Adrenal gland (tissue), 12 donors: ENCODE measurements around the gene LSM12. TPM values are rescaled to one million over a fixed set of nuclear protein-coding genes. Genes with fewer than 3 reads are reported as not detected.

Experiments
- DNase-seq, 7 donors: peaks; one replicate each; pipeline ENCODE4 v3.0.0-alpha.2; 2019 to 2020
- H3K27ac ChIP-seq, 5 donors: fragments of 200-600 bp; sonication (generic) in 4 of 5; 1 replicate in 3 of 5; 2 replicates in 2 of 5; pipeline versions ENCODE4 v1.5.1 to v1.8.0; 2016 to 2020; ENCODE audit warnings: mild to moderate bottlenecking in 1 of 5
- H3K27me3 ChIP-seq: fragments of 200-600 bp; 2 replicates; pipeline ENCODE4 v1.8.0; 2021
- H3K36me3 ChIP-seq, 2 donors: fragments of 200-600 bp; replicated peaks in 1 of 2; 1 replicate in 1 of 2; 2 replicates in 1 of 2; pipeline versions ENCODE4 v1.5.1 to v1.8.0; 2018 to 2022
- H3K4me1 ChIP-seq, 2 donors: fragments of 200-600 bp; replicated peaks in 1 of 2; 1 replicate in 1 of 2; 2 replicates in 1 of 2; pipeline versions ENCODE4 v1.5.1 to v1.8.0; 2018 to 2021
- H3K4me3 ChIP-seq, 4 donors: fragments of 200-600 bp; sonication (generic) in 3 of 4; one replicate each; pipeline ENCODE4 v1.5.1; 2016 to 2018
- H3K9me3 ChIP-seq, 3 donors: fragments of 200-600 bp; sonication (generic) in 1 of 3; replicated peaks in 1 of 3; 1 replicate in 2 of 3; 2 replicates in 1 of 3; pipeline versions ENCODE4 v1.5.1 to v1.8.0; 2016 to 2021
- POLR2A ChIP-seq, 2 donors: fragments of 450-650 bp; IDR thresholded peaks; one replicate each; pipeline ENCODE4 v1.6.1; 2017; ENCODE audit warnings: antibody characterized with exemption in 2 of 2, mild to moderate bottlenecking in 2 of 2, moderate library complexity in 1 of 2
- WGBS, 4 donors: extraction: QIAGEN DNeasy Blood & Tissue Kit in 2 of 4; methylation state at CpG; one replicate each; pipeline versions ENCODE4 v1.1.5 to v1.1.7; 2013 to 2017; 5-methylcytosine and 5-hydroxymethylcytosine counted together
- intact Hi-C, 2 donors: fragments of 100-400 bp; cut with DNase I; formaldehyde crosslinking; loops; one replicate each; pipeline versions ENCODE4 v1.14.1 to v1.15.0; 2022 to 2023
- polyA plus RNA-seq, 3 donors: library from polyadenylated mRNA; stranded (reverse); fragments of 200-250 nt in 2 of 3; fragments of 350-450 nt in 1 of 3; fragmentation: Illumina TruSeq in 1 of 3; extraction: RNeasy Lipid Tissue Mini Kit (QIAGEN cat#74804) in 1 of 3; gene quantifications; one replicate each; pipeline ENCODE4 v1.2.3, GENCODE V29; 2013 to 2014
- total RNA-seq, 9 donors: library from RNA; depleted of rRNA in 4 of 9; stranded (reverse); fragments of >200 nt in 4 of 9; fragments of 120-200 nt in 1 of 9; fragmentation: NEBNext Ultra II Directional in 1 of 9; extraction: Animal tissue kit (Norgen Biotek cat#: 25700) in 1 of 9; gene quantifications; one replicate each; pipeline versions ENCODE4 v1.1.0 to v1.2.4, GENCODE V29; 2013 to 2023
- TF ChIP-seq, protein P1 (sequence below), 6 experiments: fragments of 450-650 bp in 4 of 6; fragments of 200-600 bp in 2 of 6; sonication (generic) in 1 of 6; IDR thresholded peaks; 1 replicate in 5 of 6; 2 replicates in 1 of 6; pipeline versions ENCODE4 v1.5.1 to v1.8.0; 2016 to 2021; ENCODE audit warnings: antibody characterized with exemption in 6 of 6, mild to moderate bottlenecking in 2 of 6, moderate library complexity in 1 of 6
- donor health status: healthy with polysubstance abuse.
- donor health status: Bipolar disorder and iron deficiency.
- donor health status: DM: yes; HTN: yes; CAD: no.
- donor health status: DM: no; HTN: no; CAD: no.
- donor health status: DM: no; HTN: no; CAD: no.
- donor health status: DM: yes; HTN: yes; CAD: no.

LSM12 gene
- total and polyA plus RNA-seq, 12 donors: 19.8 to 54.7 (median 37.3) TPM

DNA sequence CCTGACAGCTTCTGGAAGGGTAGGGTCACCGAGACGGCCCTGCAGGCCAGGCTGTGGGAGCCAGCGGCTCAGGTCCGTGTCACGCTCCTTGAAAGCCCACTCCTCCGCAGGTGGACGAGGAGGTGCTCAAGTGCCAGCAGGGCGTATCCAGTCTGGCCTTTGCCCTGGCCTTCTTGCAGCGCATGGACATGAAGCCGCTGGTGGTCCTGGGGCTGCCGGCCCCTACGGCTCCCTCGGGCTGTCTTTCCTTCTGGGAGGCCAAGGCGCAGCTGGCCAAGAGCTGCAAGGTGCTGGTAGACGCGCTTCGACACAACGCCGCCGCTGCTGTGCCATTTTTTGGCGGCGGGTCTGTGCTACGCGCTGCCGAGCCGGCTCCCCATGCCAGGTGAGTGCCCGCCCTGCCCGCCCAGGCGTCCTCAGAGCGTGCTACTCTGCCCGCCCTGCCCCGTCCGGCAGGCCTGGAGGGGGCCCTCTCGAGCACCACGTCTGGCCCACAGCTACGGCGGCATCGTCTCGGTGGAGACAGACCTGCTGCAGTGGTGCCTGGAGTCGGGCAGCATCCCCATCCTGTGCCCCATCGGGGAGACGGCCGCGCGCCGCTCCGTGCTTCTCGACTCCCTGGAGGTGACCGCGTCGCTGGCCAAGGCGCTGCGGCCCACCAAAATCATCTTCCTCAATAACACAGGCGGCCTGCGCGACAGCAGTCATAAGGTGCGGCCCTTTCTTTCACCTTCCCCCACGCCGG lies 60.8 kb downstream of the LSM12 start:
- DNase-seq: peak in 4 of 7 donors; percentile 11 to 32 (median 25)
- H3K36me3 ChIP-seq: peaks cover 0 to 4% of the 10 kb centered on the region in 2 donors
- peak overlapping the region in 1 of 4 donors; percentile 65 for H3K4me3 ChIP-seq
- H3K27ac ChIP-seq: peak overlapping the region in 1 of 5 donors; percentile 83
- intact Hi-C loops: no loop called here
- 9 to 34% (median 21%) methylated on average over 14 to 59 of the region's 59 CpGs for WGBS, 4 donors
- no peak for TF ChIP-seq POLR2A (IDR thresholded peaks at IDR 0.05)
- TF ChIP-seq, protein P1, sequence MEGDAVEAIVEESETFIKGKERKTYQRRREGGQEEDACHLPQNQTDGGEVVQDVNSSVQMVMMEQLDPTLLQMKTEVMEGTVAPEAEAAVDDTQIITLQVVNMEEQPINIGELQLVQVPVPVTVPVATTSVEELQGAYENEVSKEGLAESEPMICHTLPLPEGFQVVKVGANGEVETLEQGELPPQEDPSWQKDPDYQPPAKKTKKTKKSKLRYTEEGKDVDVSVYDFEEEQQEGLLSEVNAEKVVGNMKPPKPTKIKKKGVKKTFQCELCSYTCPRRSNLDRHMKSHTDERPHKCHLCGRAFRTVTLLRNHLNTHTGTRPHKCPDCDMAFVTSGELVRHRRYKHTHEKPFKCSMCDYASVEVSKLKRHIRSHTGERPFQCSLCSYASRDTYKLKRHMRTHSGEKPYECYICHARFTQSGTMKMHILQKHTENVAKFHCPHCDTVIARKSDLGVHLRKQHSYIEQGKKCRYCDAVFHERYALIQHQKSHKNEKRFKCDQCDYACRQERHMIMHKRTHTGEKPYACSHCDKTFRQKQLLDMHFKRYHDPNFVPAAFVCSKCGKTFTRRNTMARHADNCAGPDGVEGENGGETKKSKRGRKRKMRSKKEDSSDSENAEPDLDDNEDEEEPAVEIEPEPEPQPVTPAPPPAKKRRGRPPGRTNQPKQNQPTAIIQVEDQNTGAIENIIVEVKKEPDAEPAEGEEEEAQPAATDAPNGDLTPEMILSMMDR (IDR thresholded peaks at IDR 0.05): no peak
- H3K9me3 ChIP-seq: no peaks in the 10 kb centered on the region
- peaks cover 12 to 40% of the 10 kb centered on the region in 2 donors for H3K4me1 ChIP-seq
- peaks cover 20% of the 10 kb centered on the region for H3K27me3 ChIP-seq

GRCh38 chr17:44004761-44005526 lies 61.5 kb downstream of the LSM12 start:
- peak overlapping the region in 1 of 4 donors; percentile 65 for H3K4me3 ChIP-seq
- no peaks in the 10 kb centered on the region for H3K9me3 ChIP-seq
- peaks cover 12 to 40% of the 10 kb centered on the region in 2 donors for H3K4me1 ChIP-seq
- H3K27me3 ChIP-seq: peaks cover 20% of the 10 kb centered on the region
- 3 to 9% (median 7%) methylated on average over 9 to 71 of the region's 71 CpGs for WGBS, 4 donors
- TF ChIP-seq, protein P1 (IDR thresholded peaks at IDR 0.05): no peak
- no peak for TF ChIP-seq POLR2A (IDR thresholded peaks at IDR 0.05)
- H3K27ac ChIP-seq: peak overlapping the region in 1 of 5 donors; percentile 32
- intact Hi-C loops: no loop called here
- no peaks in the 10 kb centered on the region for H3K36me3 ChIP-seq
- DNase-seq: peak in 2 of 7 donors; percentile 21 to 31

DNA sequence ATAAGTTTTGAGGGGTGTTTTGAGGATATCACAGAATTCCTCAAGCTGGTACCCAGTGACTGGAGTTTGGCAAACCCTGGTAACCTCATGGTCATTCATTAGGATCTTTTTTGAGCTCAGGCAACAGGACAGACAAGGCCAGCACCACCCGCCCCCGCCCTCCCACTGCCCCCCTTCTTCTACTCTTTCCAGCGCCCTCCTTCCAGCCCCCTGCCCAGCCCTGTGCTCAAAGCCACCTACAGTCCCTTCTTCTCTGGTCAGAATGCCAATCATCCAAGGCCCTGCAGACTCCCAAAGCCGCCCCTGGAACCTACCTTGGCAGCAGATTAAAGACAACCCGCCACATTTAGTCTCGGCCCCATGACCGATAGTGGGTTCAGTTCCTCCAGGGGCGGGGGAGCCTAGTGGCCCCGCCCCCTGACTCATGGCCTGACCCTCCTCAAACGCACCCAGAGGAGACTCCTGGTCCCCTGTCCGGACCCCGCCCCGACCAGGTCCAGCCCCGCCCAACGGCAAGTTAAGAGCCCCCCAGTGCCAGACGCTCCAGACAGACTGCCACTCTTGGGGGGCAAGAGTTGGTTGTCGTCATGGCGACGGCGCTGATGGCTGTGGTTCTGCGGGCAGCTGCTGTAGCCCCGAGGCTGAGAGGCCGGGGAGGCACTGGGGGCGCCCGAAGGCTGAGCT lies 62.3 kb downstream of the LSM12 start, which contains the start of gene NAGS:
TSS of gene NAGS (plus strand) at position 546 of the 684 bp plus-strand sequence. CDS start at position 588, 42 bp downstream.
- Histone ChIP-seq H3K4me1 (peaks cover 12 to 40% of the 10 kb centered on the region in 2 donors), H3K4me3 (peak within 1 kb of the TSS in 1 of 4 donors; percentile 65), H3K36me3 (no peaks in the 10 kb centered on the region), H3K27ac (peak within 1 kb of the TSS in 1 of 5 donors; percentile 32), H3K9me3 (no peaks in the 10 kb centered on the region), H3K27me3 (peaks cover 20% of the 10 kb centered on the region)
- DNase-seq: peak in 5 of 7 donors; percentile 10 to 40 (median 35)
- TF ChIP-seq, protein P1 (IDR thresholded peaks at IDR 0.05): no peak
- TF ChIP-seq POLR2A (IDR thresholded peaks at IDR 0.05): no peak
- 5 to 15% (median 12%) methylated on average over 7 to 25 of the region's 25 CpGs for WGBS, 4 donors
- intact Hi-C loops: no loop called here
